ENCODE measurements around the gene ACVR1B.
"Not testable (repeated sequence)": the region's sequence is repeated elsewhere in the genome, so short reads cannot be mapped to it uniquely, and the experiment has no call there.

Gene ACVR1B

GRCh38 chr12:51972422-51972812 is 20.9 kb downstream of the ACVR1B start:
- peaks cover 39% of the 10 kb centered on the region for H3K36me3 ChIP-seq (ENCODE audit: insufficient read depth, low read length)
- H3K4me3 ChIP-seq (ENCODE audit: low read length): no peak overlapping the region
- H3K27me3 ChIP-seq (ENCODE audit: insufficient read depth, low read length): no peaks in the 10 kb centered on the region
- no peaks in the 10 kb centered on the region for H3K9me3 ChIP-seq (ENCODE audit: low read length)
- H2AFZ ChIP-seq (ENCODE audit: low read depth, low read length): no peak overlapping the region
- H3K4me1 ChIP-seq (ENCODE audit: insufficient read depth, low read length): no peaks in the 10 kb centered on the region

GRCh38 chr12:51972849-51973273 is 21.4 kb downstream of the ACVR1B start:
- H3K36me3 ChIP-seq (ENCODE audit: insufficient read depth, low read length): peaks cover 43% of the 10 kb centered on the region
- no peak overlapping the region for H3K4me3 ChIP-seq (ENCODE audit: low read length)
- H3K27me3 ChIP-seq (ENCODE audit: insufficient read depth, low read length): no peaks in the 10 kb centered on the region
- no peaks in the 10 kb centered on the region for H3K9me3 ChIP-seq (ENCODE audit: low read length)
- H3K4me1 ChIP-seq (ENCODE audit: insufficient read depth, low read length): no peaks in the 10 kb centered on the region
- H2AFZ ChIP-seq (ENCODE audit: low read depth, low read length): no peak overlapping the region

- no peak overlapping the region for H2AFZ ChIP-seq (ENCODE audit: low read depth, low read length)
- H3K27me3 ChIP-seq (ENCODE audit: insufficient read depth, low read length): no peaks in the 10 kb centered on the region
- H3K9me3 ChIP-seq (ENCODE audit: low read length): no peaks in the 10 kb centered on the region
- H3K4me1 ChIP-seq (ENCODE audit: insufficient read depth, low read length): no peaks in the 10 kb centered on the region
- H3K4me3 ChIP-seq (ENCODE audit: low read length): no peak overlapping the region
- H3K36me3 ChIP-seq (ENCODE audit: insufficient read depth, low read length): peaks cover 44% of the 10 kb centered on the region
These were observed 22.1 kb downstream of the ACVR1B start for GRCh38 chr12:51973560-51973959.

GRCh38 chr12:51974646-51975045 is 23.1 kb downstream of the ACVR1B start:
- Histone ChIP-seq H3K4me3 (ENCODE audit: low read length) (no peak overlapping the region), H3K4me1 (ENCODE audit: insufficient read depth, low read length) (no peaks in the 10 kb centered on the region), H3K36me3 (ENCODE audit: insufficient read depth, low read length) (peaks cover 42% of the 10 kb centered on the region), H3K9me3 (ENCODE audit: low read length) (no peaks in the 10 kb centered on the region), H2AFZ (ENCODE audit: low read depth, low read length) (no peak overlapping the region), H3K27me3 (ENCODE audit: insufficient read depth, low read length) (no peaks in the 10 kb centered on the region)

GRCh38 chr12:51975196-51975595 is 23.7 kb downstream of the ACVR1B start:
- H3K27me3 ChIP-seq (ENCODE audit: insufficient read depth, low read length): no peaks in the 10 kb centered on the region
- H3K4me1 ChIP-seq (ENCODE audit: insufficient read depth, low read length): no peaks in the 10 kb centered on the region
- H3K36me3 ChIP-seq (ENCODE audit: insufficient read depth, low read length): peaks cover 42% of the 10 kb centered on the region
- no peak overlapping the region for H3K4me3 ChIP-seq (ENCODE audit: low read length)
- no peaks in the 10 kb centered on the region for H3K9me3 ChIP-seq (ENCODE audit: low read length)
- H2AFZ ChIP-seq (ENCODE audit: low read depth, low read length): no peak overlapping the region

GRCh38 chr12:51976376-51977160 is 25.1 kb downstream of the ACVR1B start:
- no peaks in the 10 kb centered on the region for H3K4me1 ChIP-seq (ENCODE audit: insufficient read depth, low read length)
- H3K36me3 ChIP-seq (ENCODE audit: insufficient read depth, low read length): peaks cover 53% of the 10 kb centered on the region
- H3K4me3 ChIP-seq (ENCODE audit: low read length): no peak overlapping the region
- H3K27me3 ChIP-seq (ENCODE audit: insufficient read depth, low read length): no peaks in the 10 kb centered on the region
- H3K9me3 ChIP-seq (ENCODE audit: low read length): no peaks in the 10 kb centered on the region
- no peak overlapping the region for H2AFZ ChIP-seq (ENCODE audit: low read depth, low read length)

- H2AFZ ChIP-seq (ENCODE audit: low read depth, low read length): no peak overlapping the region
- H3K27me3 ChIP-seq (ENCODE audit: insufficient read depth, low read length): no peaks in the 10 kb centered on the region
- H3K36me3 ChIP-seq (ENCODE audit: insufficient read depth, low read length): peaks cover 60% of the 10 kb centered on the region
- H3K4me3 ChIP-seq (ENCODE audit: low read length): no peak overlapping the region
- H3K4me1 ChIP-seq (ENCODE audit: insufficient read depth, low read length): no peaks in the 10 kb centered on the region
- H3K9me3 ChIP-seq (ENCODE audit: low read length): no peaks in the 10 kb centered on the region
These were observed 25.8 kb downstream of the ACVR1B start for GRCh38 chr12:51977320-51977753.

GRCh38 chr12:51979306-51979705 is 27.8 kb downstream of the ACVR1B start:
- H3K36me3 ChIP-seq (ENCODE audit: insufficient read depth, low read length): peaks cover 76% of the 10 kb centered on the region
- H3K27me3 ChIP-seq (ENCODE audit: insufficient read depth, low read length): not testable (repeated sequence)

GRCh38 chr12:51980051-51980808 is 28.7 kb downstream of the ACVR1B start:
- no peaks in the 10 kb centered on the region for H3K9me3 ChIP-seq (ENCODE audit: low read length)
- peaks cover 81% of the 10 kb centered on the region for H3K36me3 ChIP-seq (ENCODE audit: insufficient read depth, low read length)
- no peak overlapping the region for H2AFZ ChIP-seq (ENCODE audit: low read depth, low read length)
- no peak overlapping the region for H3K4me3 ChIP-seq (ENCODE audit: low read length)
- no peaks in the 10 kb centered on the region for H3K4me1 ChIP-seq (ENCODE audit: insufficient read depth, low read length)
- H3K27me3 ChIP-seq (ENCODE audit: insufficient read depth, low read length): no peaks in the 10 kb centered on the region

More at GRCh38 chr12:51979306-51979705, 27.8 kb downstream of the ACVR1B start:
- H3K9me3 ChIP-seq (ENCODE audit: low read length); H3K4me1 ChIP-seq (ENCODE audit: insufficient read depth, low read length); H3K4me3 ChIP-seq (ENCODE audit: low read length); H2AFZ ChIP-seq (ENCODE audit: low read depth, low read length): not testable (repeated sequence)

- Histone ChIP-seq H3K4me1 (ENCODE audit: insufficient read depth, low read length) (no peaks in the 10 kb centered on the region), H3K27me3 (ENCODE audit: insufficient read depth, low read length) (no peaks in the 10 kb centered on the region), H3K9me3 (ENCODE audit: low read length) (no peaks in the 10 kb centered on the region), H2AFZ (ENCODE audit: low read depth, low read length) (no peak overlapping the region), H3K36me3 (ENCODE audit: insufficient read depth, low read length) (peaks cover 81% of the 10 kb centered on the region), H3K4me3 (ENCODE audit: low read length) (no peak overlapping the region)
These were observed 29.3 kb downstream of the ACVR1B start for GRCh38 chr12:51980809-51981127.

- Histone ChIP-seq H3K9me3 (ENCODE audit: low read length) (no peaks in the 10 kb centered on the region), H3K4me3 (ENCODE audit: low read length) (no peak overlapping the region), H3K36me3 (ENCODE audit: insufficient read depth, low read length) (peaks cover 77% of the 10 kb centered on the region), H2AFZ (ENCODE audit: low read depth, low read length) (no peak overlapping the region), H3K4me1 (ENCODE audit: insufficient read depth, low read length) (no peaks in the 10 kb centered on the region), H3K27me3 (ENCODE audit: insufficient read depth, low read length) (no peaks in the 10 kb centered on the region)
These were observed 33.2 kb downstream of the ACVR1B start for GRCh38 chr12:51984657-51985056.

- Histone ChIP-seq H3K27me3 (ENCODE audit: insufficient read depth, low read length) (no peaks in the 10 kb centered on the region), H3K4me1 (ENCODE audit: insufficient read depth, low read length) (no peaks in the 10 kb centered on the region), H2AFZ (ENCODE audit: low read depth, low read length) (no peak overlapping the region), H3K36me3 (ENCODE audit: insufficient read depth, low read length) (peaks cover 77% of the 10 kb centered on the region), H3K9me3 (ENCODE audit: low read length) (no peaks in the 10 kb centered on the region), H3K4me3 (ENCODE audit: low read length) (no peak overlapping the region)
These were observed 33.8 kb downstream of the ACVR1B start for GRCh38 chr12:51985154-51985835.

- H3K27me3 ChIP-seq (ENCODE audit: insufficient read depth, low read length): no peaks in the 10 kb centered on the region
- peaks cover 80% of the 10 kb centered on the region for H3K36me3 ChIP-seq (ENCODE audit: insufficient read depth, low read length)
- H3K9me3 ChIP-seq (ENCODE audit: low read length): no peaks in the 10 kb centered on the region
- H3K4me3 ChIP-seq (ENCODE audit: low read length): no peak overlapping the region
- no peak overlapping the region for H2AFZ ChIP-seq (ENCODE audit: low read depth, low read length)
- H3K4me1 ChIP-seq (ENCODE audit: insufficient read depth, low read length): no peaks in the 10 kb centered on the region
These were observed 35.3 kb downstream of the ACVR1B start for GRCh38 chr12:51986834-51987233.

Data from neuron (in vitro differentiated cells).